Muscle of leg (tissue), 11 donors: ENCODE measurements around the gene ILF3. TPM values are rescaled to one million over a fixed set of nuclear protein-coding genes. Genes with fewer than 3 reads are reported as not detected.
"Not testable (repeated sequence)": the region's sequence is repeated elsewhere in the genome, so short reads cannot be mapped to it uniquely, and the experiment has no call there.

Experiments
- DNase-seq: peaks from one replicate; pipeline ENCODE4 v3.0.0; 2013
- H3K27ac ChIP-seq: one replicate; pipeline ENCODE4 v1.5.1; 2013; ENCODE audit warnings: mild to moderate bottlenecking, low read length, control low read depth
- H3K27me3 ChIP-seq: one replicate; pipeline ENCODE4 v1.6.1; 2013; ENCODE audit warnings: low read length; ENCODE audit not compliant: control insufficient read depth, insufficient read depth
- H3K36me3 ChIP-seq: one replicate; pipeline ENCODE4 v1.6.1; 2013; ENCODE audit warnings: low read length; ENCODE audit not compliant: control insufficient read depth, insufficient read depth
- H3K4me1 ChIP-seq: one replicate; pipeline ENCODE4 v1.6.1; 2013; ENCODE audit warnings: low read length; ENCODE audit not compliant: control insufficient read depth, insufficient read depth
- H3K4me3 ChIP-seq: one replicate; pipeline ENCODE4 v1.5.1; 2013; ENCODE audit warnings: low read length, control low read depth
- H3K9me3 ChIP-seq: replicated peaks from 2 replicates; pipeline ENCODE4 v1.6.1; 2013; ENCODE audit warnings: low read depth, low read length; ENCODE audit not compliant: control insufficient read depth
- WGBS: methylation state at CpG from one replicate; pipeline ENCODE4 v1.1.5; 2013; ENCODE audit warnings: missing lambda C conversion rate; ENCODE audit not compliant: insufficient coverage; 5-methylcytosine and 5-hydroxymethylcytosine counted together
- polyA plus RNA-seq, 8 donors: library from polyadenylated mRNA; unstranded; fragments of 120-200 nt; gene quantifications; one replicate each; pipeline versions ENCODE4 v1.2.1 to v1.2.3, GENCODE V29; 2013; ENCODE audit warnings: inconsistent platforms in 1 of 8, low replicate concordance in 1 of 8; ENCODE audit not compliant: insufficient read length in 8 of 8, insufficient read depth in 1 of 8
- total RNA-seq: library from RNA; stranded (reverse); fragments of 120-200 nt; gene quantifications from one replicate; pipeline ENCODE4 v1.2.4, GENCODE V29; 2013

ILF3 gene
- total and polyA plus RNA-seq, 9 donors = 72.9 to 210 (median 178) TPM

- Histone ChIP-seq H3K9me3 (no peaks in the 10 kb centered on the region), H3K27ac (no peak overlapping the region), H3K36me3 (peaks cover 58% of the 10 kb centered on the region), H3K4me1 (no peaks in the 10 kb centered on the region), H3K27me3 (no peaks in the 10 kb centered on the region), H3K4me3 (no peak overlapping the region)
- WGBS = 81% methylated on average over 22 of the region's 24 CpGs
- DNase-seq = no peak
These were observed 17.0 kb downstream of the ILF3 start for GRCh38 chr19:10670876-10671804.

GRCh38 chr19:10671922-10672321 lies 17.8 kb downstream of the ILF3 start:
- no CpG with 5 or more reads among the region's 3 CpGs for WGBS

GRCh38 chr19:10675214-10675613 lies 21.1 kb downstream of the ILF3 start:
- H3K9me3 ChIP-seq, H3K27me3 ChIP-seq, H3K27ac ChIP-seq, H3K4me1 ChIP-seq, H3K4me3 ChIP-seq, DNase-seq: not testable (repeated sequence)
- WGBS = 91% methylated on average over 4 of the region's 8 CpGs
- H3K36me3 ChIP-seq = peaks cover 78% of the 10 kb centered on the region

More at GRCh38 chr19:10671922-10672321, 17.8 kb downstream of the ILF3 start:
- H3K36me3 ChIP-seq = peaks cover 57% of the 10 kb centered on the region
- H3K4me3 ChIP-seq, DNase-seq, H3K9me3 ChIP-seq, H3K27me3 ChIP-seq, H3K4me1 ChIP-seq, H3K27ac ChIP-seq: not testable (repeated sequence)

GRCh38 chr19:10677751-10678150 lies 23.6 kb downstream of the ILF3 start:
- 92% methylated on average over 4 of the region's 13 CpGs for WGBS
- H3K27ac ChIP-seq = no peak overlapping the region
- H3K9me3 ChIP-seq = no peaks in the 10 kb centered on the region
- H3K27me3 ChIP-seq = no peaks in the 10 kb centered on the region
- DNase-seq = no peak
- H3K4me1 ChIP-seq = no peaks in the 10 kb centered on the region
- H3K4me3 ChIP-seq = no peak overlapping the region
- H3K36me3 ChIP-seq = peaks cover 84% of the 10 kb centered on the region

- DNase-seq = no peak
- Histone ChIP-seq H3K27me3 (no peaks in the 10 kb centered on the region), H3K36me3 (peaks cover 86% of the 10 kb centered on the region), H3K9me3 (no peaks in the 10 kb centered on the region), H3K4me1 (no peaks in the 10 kb centered on the region), H3K4me3 (no peak overlapping the region), H3K27ac (no peak overlapping the region)
- WGBS = 88% methylated on average over 12 of the region's 12 CpGs
These were observed 24.7 kb downstream of the ILF3 start for GRCh38 chr19:10678813-10679212.

- no peak overlapping the region for H3K27ac ChIP-seq
- no peak for DNase-seq
- H3K9me3 ChIP-seq = no peaks in the 10 kb centered on the region
- H3K4me1 ChIP-seq = no peaks in the 10 kb centered on the region
- H3K36me3 ChIP-seq = peaks cover 89% of the 10 kb centered on the region
- no peak overlapping the region for H3K4me3 ChIP-seq
- no peaks in the 10 kb centered on the region for H3K27me3 ChIP-seq
- WGBS = 98% methylated on average over 13 of the region's 18 CpGs
These were observed 25.6 kb downstream of the ILF3 start for GRCh38 chr19:10679743-10680142.

GRCh38 chr19:10680545-10681135 lies 26.5 kb downstream of the ILF3 start:
- H3K4me1 ChIP-seq = no peaks in the 10 kb centered on the region
- H3K4me3 ChIP-seq = no peak overlapping the region
- no peaks in the 10 kb centered on the region for H3K27me3 ChIP-seq
- DNase-seq = no peak
- peaks cover 91% of the 10 kb centered on the region for H3K36me3 ChIP-seq
- WGBS = 94% methylated on average over 8 of the region's 15 CpGs
- no peaks in the 10 kb centered on the region for H3K9me3 ChIP-seq
- H3K27ac ChIP-seq = no peak overlapping the region

- H3K27me3 ChIP-seq = no peaks in the 10 kb centered on the region
- H3K4me3 ChIP-seq = no peak overlapping the region
- WGBS = 75% methylated on average over 4 of the region's 4 CpGs
- H3K9me3 ChIP-seq = no peaks in the 10 kb centered on the region
- H3K4me1 ChIP-seq = no peaks in the 10 kb centered on the region
- DNase-seq = no peak
- H3K36me3 ChIP-seq = peaks cover 97% of the 10 kb centered on the region
- H3K27ac ChIP-seq = no peak overlapping the region
These were observed 27.5 kb downstream of the ILF3 start for GRCh38 chr19:10681658-10682057.

- Histone ChIP-seq H3K4me1 (no peaks in the 10 kb centered on the region), H3K27me3 (no peaks in the 10 kb centered on the region), H3K9me3 (no peaks in the 10 kb centered on the region), H3K36me3 (peaks cover 97% of the 10 kb centered on the region), H3K27ac (no peak overlapping the region), H3K4me3 (no peak overlapping the region)
- WGBS = 87% methylated on average over 15 of the region's 15 CpGs
- DNase-seq = no peak
These were observed 28.4 kb downstream of the ILF3 start for GRCh38 chr19:10682397-10683063.

GRCh38 chr19:10683064-10683426 lies 28.9 kb downstream of the ILF3 start:
- WGBS = 84% methylated on average over 15 of the region's 15 CpGs
- H3K4me3 ChIP-seq = no peak overlapping the region
- H3K36me3 ChIP-seq = peaks cover 97% of the 10 kb centered on the region
- no peaks in the 10 kb centered on the region for H3K9me3 ChIP-seq
- no peak for DNase-seq
- H3K4me1 ChIP-seq = no peaks in the 10 kb centered on the region
- no peaks in the 10 kb centered on the region for H3K27me3 ChIP-seq
- H3K27ac ChIP-seq = no peak overlapping the region
